ENCODE measurements around the gene PRKCI.

Gene PRKCI

GRCh38 chr3:170346481-170347392, 124.5 kb downstream of the PRKCI start:
- no peak for DNase-seq

GRCh38 chr3:170350515-170351413, 128.5 kb downstream of the PRKCI start:
- DNase-seq, result no peak

- DNase-seq, result no peak
Measured at GRCh38 chr3:170352936-170353335, 130.7 kb downstream of the PRKCI start.

- DNase-seq, result no peak
Measured at GRCh38 chr3:170353485-170353884, 131.3 kb downstream of the PRKCI start.

GRCh38 chr3:170354760-170355159, 132.5 kb downstream of the PRKCI start:
- DNase-seq, result no peak
